Ascending aorta (tissue), 2 donors: ENCODE results near the gene SAXO1. TPM values are rescaled to one million over a fixed set of nuclear protein-coding genes. Genes with fewer than 3 reads are reported as not detected.

Experiments used
- DNase-seq, 2 donors: peaks; one replicate each; pipeline ENCODE4 v3.0.0-alpha.2; 2019; ENCODE audit warnings: low spot score in 2 of 2
- H3K27ac ChIP-seq, 2 donors: fragments of 200-600 bp; sonication (generic); one replicate each; pipeline ENCODE4 v1.5.1; 2016 to 2017; ENCODE audit warnings: mild to moderate bottlenecking in 1 of 2
- H3K27me3 ChIP-seq: fragments of 200-600 bp; sonication (generic); one replicate; pipeline ENCODE4 v1.5.1; 2017
- H3K36me3 ChIP-seq, 2 donors: fragments of 200-600 bp; sonication (generic); one replicate each; pipeline ENCODE4 v1.5.1; 2016
- H3K4me1 ChIP-seq, 2 donors: fragments of 200-600 bp; sonication (generic); one replicate each; pipeline ENCODE4 v1.5.1; 2016 to 2017; ENCODE audit warnings: mild to moderate bottlenecking in 1 of 2
- H3K4me3 ChIP-seq, 2 donors: fragments of 200-600 bp; sonication (generic); one replicate each; pipeline ENCODE4 v1.5.1; 2016 to 2017; ENCODE audit warnings: mild to moderate bottlenecking in 1 of 2
- H3K9me3 ChIP-seq, 2 donors: fragments of 200-600 bp; sonication (generic); one replicate each; pipeline ENCODE4 v1.5.1; 2016
- intact Hi-C: fragments of 100-400 bp; cut with DNase I; formaldehyde crosslinking; loops from one replicate; pipeline ENCODE4 v1.15.1; 2023
- total RNA-seq: library from RNA; depleted of rRNA; stranded (reverse); fragments of >200 nt; gene quantifications from one replicate; pipeline ENCODE4 v1.1.0, GENCODE V29; 2016
- TF ChIP-seq, protein P1 (sequence below), 3 experiments: fragments of 200-600 bp in 2 of 3; fragments of 450-650 bp in 1 of 3; sonication (generic) in 2 of 3; IDR thresholded peaks; one replicate each; pipeline ENCODE4 v1.5.1; 2016 to 2019; ENCODE audit warnings: antibody characterized with exemption in 3 of 3, mild to moderate bottlenecking in 1 of 3, moderate library complexity in 1 of 3

Gene SAXO1
- total RNA-seq, 1 donor from 2014 or later: 0.11 TPM

DNA sequence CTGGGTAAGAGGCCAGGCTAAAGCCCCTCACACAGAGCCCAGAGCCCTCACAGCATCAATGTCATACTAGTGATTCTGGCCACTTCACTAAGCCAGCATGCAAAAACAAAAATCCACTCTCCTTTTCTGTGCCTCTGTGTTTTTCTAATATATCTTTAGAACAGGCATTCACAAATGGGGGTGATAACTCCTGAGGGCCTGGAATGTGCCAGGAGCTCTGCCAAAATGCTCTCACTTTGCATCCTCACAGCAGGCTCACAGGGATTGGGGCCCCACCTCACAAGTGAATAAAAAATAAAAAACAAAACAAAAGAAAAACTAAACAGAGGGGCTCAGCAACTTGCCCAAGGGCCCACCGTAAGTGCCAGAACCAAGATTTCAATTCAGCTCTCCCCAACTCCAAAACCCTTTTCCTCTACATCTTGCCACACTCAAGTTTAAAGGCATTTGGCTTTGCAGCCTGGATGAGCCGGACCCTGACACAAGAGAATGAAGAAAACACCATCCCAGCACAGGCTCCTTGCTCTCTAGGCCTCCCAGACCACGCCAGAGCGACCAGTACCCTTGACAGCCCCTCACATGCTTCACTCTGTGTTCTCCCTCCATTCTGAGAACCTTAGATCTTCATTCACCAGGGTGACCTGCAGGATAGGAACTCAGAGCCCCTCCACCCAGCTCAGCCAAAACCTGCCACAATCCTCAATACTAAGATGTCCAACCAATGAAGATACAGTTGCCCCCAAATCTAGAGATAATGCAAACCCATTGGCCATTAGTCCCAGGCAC, 51.3 kb downstream of the SAXO1 start:
- TF ChIP-seq, protein P1, sequence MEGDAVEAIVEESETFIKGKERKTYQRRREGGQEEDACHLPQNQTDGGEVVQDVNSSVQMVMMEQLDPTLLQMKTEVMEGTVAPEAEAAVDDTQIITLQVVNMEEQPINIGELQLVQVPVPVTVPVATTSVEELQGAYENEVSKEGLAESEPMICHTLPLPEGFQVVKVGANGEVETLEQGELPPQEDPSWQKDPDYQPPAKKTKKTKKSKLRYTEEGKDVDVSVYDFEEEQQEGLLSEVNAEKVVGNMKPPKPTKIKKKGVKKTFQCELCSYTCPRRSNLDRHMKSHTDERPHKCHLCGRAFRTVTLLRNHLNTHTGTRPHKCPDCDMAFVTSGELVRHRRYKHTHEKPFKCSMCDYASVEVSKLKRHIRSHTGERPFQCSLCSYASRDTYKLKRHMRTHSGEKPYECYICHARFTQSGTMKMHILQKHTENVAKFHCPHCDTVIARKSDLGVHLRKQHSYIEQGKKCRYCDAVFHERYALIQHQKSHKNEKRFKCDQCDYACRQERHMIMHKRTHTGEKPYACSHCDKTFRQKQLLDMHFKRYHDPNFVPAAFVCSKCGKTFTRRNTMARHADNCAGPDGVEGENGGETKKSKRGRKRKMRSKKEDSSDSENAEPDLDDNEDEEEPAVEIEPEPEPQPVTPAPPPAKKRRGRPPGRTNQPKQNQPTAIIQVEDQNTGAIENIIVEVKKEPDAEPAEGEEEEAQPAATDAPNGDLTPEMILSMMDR (IDR thresholded peaks at IDR 0.05): no peak
- H3K27me3 ChIP-seq: no peaks in the 10 kb centered on the region

DNA sequence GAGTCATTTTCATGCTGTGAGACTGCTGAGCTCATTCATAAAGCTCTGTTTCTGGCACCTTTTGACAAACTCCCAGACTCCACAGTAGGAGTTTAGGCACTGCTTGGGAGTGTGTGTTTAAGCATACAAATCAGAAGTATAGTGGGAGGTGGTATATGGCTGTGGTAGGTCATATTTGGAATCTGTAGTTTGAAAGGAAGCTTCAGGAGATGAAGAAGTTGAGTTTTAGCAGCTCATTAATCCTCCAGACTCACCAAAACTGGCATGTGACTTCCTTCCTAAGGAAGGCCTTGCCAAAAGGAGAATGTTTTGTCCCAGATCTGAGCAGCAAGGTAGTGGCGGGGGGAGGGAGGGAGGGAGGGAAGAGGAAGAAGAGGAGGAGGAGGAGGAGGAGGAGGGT, 52.8 kb downstream of the SAXO1 start:
- Histone ChIP-seq H3K4me3 (no peak overlapping the region), H3K36me3 (no peaks in the 10 kb centered on the region), H3K27me3 (no peaks in the 10 kb centered on the region), H3K27ac (peak overlapping the region; percentile 39 to 70), H3K4me1 (peaks cover 0 to 8% of the 10 kb centered on the region in 2 donors), H3K9me3 (peaks cover 0 to 9% of the 10 kb centered on the region in 2 donors)
- TF ChIP-seq, protein P1 (IDR thresholded peaks at IDR 0.05): no peak
- DNase-seq: no peak
- intact Hi-C loops: no loop called here

More for the DNA sequence above, 51.3 kb downstream of the SAXO1 start:
- no peak overlapping the region for H3K4me3 ChIP-seq
- DNase-seq: no peak
- peak overlapping the region in 1 of 2 donors; percentile 24 for H3K27ac ChIP-seq
- intact Hi-C loops: no loop called here
- peaks cover 0 to 9% of the 10 kb centered on the region in 2 donors for H3K9me3 ChIP-seq
- no peaks in the 10 kb centered on the region for H3K36me3 ChIP-seq
- H3K4me1 ChIP-seq: peaks cover 0 to 8% of the 10 kb centered on the region in 2 donors

DNA sequence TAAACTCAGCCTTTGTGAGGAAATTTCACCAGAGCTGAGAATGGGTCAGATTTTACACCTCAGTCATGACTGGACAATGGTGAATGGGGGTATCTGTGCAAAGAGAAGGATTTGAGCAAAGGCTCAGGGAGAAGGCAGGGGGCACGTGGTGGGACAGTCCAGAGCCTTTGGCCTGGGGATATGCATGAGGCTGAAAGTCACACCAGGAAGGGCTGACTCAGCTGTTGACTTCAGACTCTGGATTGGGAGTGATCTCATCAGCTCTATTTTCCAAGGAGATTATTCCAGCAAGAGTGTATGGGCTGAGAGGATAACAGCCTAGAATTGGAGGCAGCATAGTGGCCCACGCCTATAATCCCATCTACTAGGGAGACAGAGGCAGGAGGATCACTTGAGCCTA, 53.6 kb downstream of the SAXO1 start:
- Histone ChIP-seq H3K36me3 (no peaks in the 10 kb centered on the region), H3K27ac (peak overlapping the region; percentile 39 to 70), H3K4me1 (peaks cover 0 to 8% of the 10 kb centered on the region in 2 donors), H3K9me3 (peaks cover 0 to 8% of the 10 kb centered on the region in 2 donors), H3K27me3 (no peaks in the 10 kb centered on the region), H3K4me3 (no peak overlapping the region)
- no peak for DNase-seq
- intact Hi-C loops: no loop called here
- TF ChIP-seq, protein P1 (IDR thresholded peaks at IDR 0.05): no peak

DNA sequence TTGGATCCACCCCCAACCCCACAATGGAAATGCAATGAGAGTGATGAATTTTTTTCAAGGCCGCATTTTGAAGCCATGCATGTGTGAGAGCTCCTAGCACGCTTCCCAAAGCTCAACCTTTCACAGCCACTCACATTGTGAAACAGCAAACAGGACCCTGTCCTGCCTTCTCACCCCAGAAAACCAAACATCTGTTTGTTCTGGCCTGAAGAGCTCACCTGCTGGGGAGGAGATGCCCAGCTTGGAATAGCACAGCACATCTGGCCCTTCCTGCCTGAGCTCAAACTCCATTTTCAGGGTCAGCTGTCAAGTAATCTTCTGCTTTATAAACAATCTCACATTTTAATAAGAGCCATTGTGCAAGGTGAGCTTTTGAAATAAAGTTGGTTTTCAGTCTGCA, 54.8 kb downstream of the SAXO1 start:
- no peak for DNase-seq
- peaks cover 0 to 8% of the 10 kb centered on the region in 2 donors for H3K4me1 ChIP-seq
- no peak overlapping the region for H3K27ac ChIP-seq
- H3K4me3 ChIP-seq: no peak overlapping the region
- intact Hi-C loops: no loop called here
- H3K27me3 ChIP-seq: no peaks in the 10 kb centered on the region
- H3K36me3 ChIP-seq: no peaks in the 10 kb centered on the region
- H3K9me3 ChIP-seq: no peaks in the 10 kb centered on the region
- TF ChIP-seq, protein P1 (IDR thresholded peaks at IDR 0.05): no peak

DNA sequence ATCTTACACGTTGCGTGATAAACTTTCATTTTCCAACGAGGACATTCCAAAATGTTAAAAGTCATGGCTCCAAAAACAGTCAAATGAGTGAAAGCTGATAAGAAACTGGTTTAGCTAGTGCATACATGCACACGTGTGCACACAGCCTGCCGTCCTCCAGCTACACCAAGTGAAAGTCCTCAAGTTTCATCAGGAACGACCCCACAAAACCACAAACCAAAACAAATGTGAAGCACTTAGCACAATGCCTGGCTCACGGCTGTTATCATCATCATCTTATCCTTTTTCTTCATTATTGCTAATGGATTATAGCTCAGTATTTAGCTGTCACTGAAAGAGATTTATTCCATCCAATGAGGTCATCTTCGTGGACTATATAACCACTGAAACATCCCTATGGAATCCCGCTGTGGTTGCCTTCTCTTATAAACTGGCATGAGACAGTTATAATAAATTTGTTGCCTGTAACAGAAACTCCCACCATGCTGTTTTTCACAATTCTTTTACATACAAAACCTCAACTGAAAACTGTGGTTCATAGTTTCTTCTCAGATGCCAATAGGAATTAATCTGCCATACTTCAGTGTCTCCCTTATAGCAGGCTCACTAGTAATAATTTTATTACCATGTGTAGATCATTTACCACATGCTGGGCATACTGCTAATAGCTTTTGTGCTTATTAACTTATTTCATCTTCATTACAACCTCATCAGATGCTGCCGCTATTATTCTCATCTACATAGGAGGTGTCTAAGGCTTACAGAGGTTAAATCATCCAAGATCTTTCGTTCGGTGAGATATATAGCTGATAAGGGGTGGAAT, 56.1 kb downstream of the SAXO1 start:
- H3K36me3 ChIP-seq: no peaks in the 10 kb centered on the region
- intact Hi-C loops: no loop called here
- DNase-seq: no peak
- no peaks in the 10 kb centered on the region for H3K27me3 ChIP-seq
- H3K4me3 ChIP-seq: peak overlapping the region in 1 of 2 donors; percentile 47
- H3K9me3 ChIP-seq: no peaks in the 10 kb centered on the region
- TF ChIP-seq, protein P1 (IDR thresholded peaks at IDR 0.05): no peak
- peak overlapping the region in 1 of 2 donors; percentile 45 for H3K27ac ChIP-seq
- H3K4me1 ChIP-seq: peaks cover 0 to 8% of the 10 kb centered on the region in 2 donors
